GM12878 (cell line): ENCODE data around the gene LMAN1L. TPM values are rescaled to one million over a fixed set of nuclear protein-coding genes. Genes with fewer than 3 reads are reported as not detected.

Experiments
- ATAC-seq: fragments of 200-7000 bp; cut with Tn5 transposase; 3 replicates; pipeline ENCODE4 v1.9.1; 2020; ENCODE audit warnings: mild to moderate bottlenecking, moderate library complexity
- BruUV-seq: library from RNA; stranded (reverse); fragments of 400-500 nt; replicated peaks from 2 replicates; lab custom pipeline; 2021; lab: Mats Ljungman, UMichigan
- CTCF ChIA-PET: fragments of 300-600 bp; sonication (Branson Sonifier 250); formaldehyde crosslinking; extraction: SDS; loops from one replicate; lab custom pipeline; 2021; ENCODE audit warnings: inconsistent platforms; lab: Yijun Ruan, JAX
- POLR2A ChIA-PET: fragments of 350-600 bp; formaldehyde crosslinking; extraction: SDS; loops from one replicate; lab custom pipeline; 2021; ENCODE audit warnings: inconsistent platforms; lab: Charles Lee
- RAD21 ChIA-PET: fragments of 300-600 bp; sonication (Branson Sonifier 250); formaldehyde crosslinking; loops from one replicate; lab custom pipeline; 2023; ENCODE audit warnings: antibody characterized with exemption; ENCODE audit not compliant: unreplicated experiment; lab: Charles Lee
- SMC1A ChIA-PET: fragments of 300-600 bp; sonication (Branson Sonifier 250); formaldehyde crosslinking; loops from one replicate; lab custom pipeline; 2023; ENCODE audit not compliant: unreplicated experiment, uncharacterized antibody; lab: Charles Lee
- DNase-seq: peaks from one replicate; pipeline ENCODE4 v3.0.0-alpha.2; 2011; ENCODE audit warnings: low read depth, low spot score
- FAIRE-seq: peaks from 3 replicates; lab custom pipeline; 2011; peaks lifted over from hg19 to GRCh38; lab: Jason Lieb, UNC
- H2AFZ ChIP-seq: 2 replicates; pipeline ENCODE4 v1.6.0; 2011; ENCODE audit warnings: low read depth, low read length, control low read depth; ENCODE audit not compliant: control insufficient read depth
- H3K27ac ChIP-seq: 2 replicates; pipeline ENCODE4 v1.5.1; 2011; ENCODE audit warnings: control low read depth; ENCODE audit not compliant: control insufficient read depth, insufficient read depth
- H3K27me3 ChIP-seq, 2 experiments: replicated peaks in 1 of 2; 2 replicates each; pipeline versions ENCODE4 v1.6.0 to v1.6.1; 2011; ENCODE audit warnings: low read length in 1 of 2; ENCODE audit not compliant: control insufficient read depth in 2 of 2, insufficient read depth in 2 of 2
- H3K36me3 ChIP-seq, 2 experiments: 2 replicates each; pipeline ENCODE4 v1.5.1; 2011; ENCODE audit warnings: low read length in 1 of 2; ENCODE audit not compliant: control insufficient read depth in 2 of 2, insufficient read depth in 2 of 2
- H3K4me1 ChIP-seq: 2 replicates; pipeline ENCODE4 v1.6.1; 2011; ENCODE audit warnings: mild to moderate bottlenecking, low read length, moderate library complexity, mixed read lengths; ENCODE audit not compliant: control insufficient read depth, insufficient read depth
- H3K4me2 ChIP-seq: 2 replicates; pipeline ENCODE4 v1.6.0; 2011; ENCODE audit warnings: control low read depth; ENCODE audit not compliant: control insufficient read depth, insufficient read depth
- H3K4me3 ChIP-seq: fragments of 200-600 bp; sonication (generic); 2 replicates; pipeline ENCODE4 v1.5.1; 2016
- H3K79me2 ChIP-seq: 2 replicates; pipeline ENCODE4 v1.6.0; 2011; ENCODE audit warnings: low read length; ENCODE audit not compliant: control insufficient read depth, insufficient read depth
- H3K9ac ChIP-seq: 2 replicates; pipeline ENCODE4 v1.8.0; 2011; ENCODE audit warnings: low read length, control low read depth, mixed read lengths; ENCODE audit not compliant: control insufficient read depth, insufficient read depth
- H3K9me3 ChIP-seq: replicated peaks from 3 replicates; pipeline ENCODE4 v1.5.1; 2011; ENCODE audit warnings: mild to moderate bottlenecking, low read length; ENCODE audit not compliant: control insufficient read depth, insufficient read depth
- H4K20me1 ChIP-seq: 2 replicates; pipeline ENCODE4 v1.6.0; 2011; ENCODE audit not compliant: control insufficient read depth, insufficient read depth
- CHD1 ChIP-seq: IDR thresholded peaks from 2 replicates; pipeline ENCODE4 v1.6.1; 2012; ENCODE audit warnings: low read depth, low read length, improper control_type of control experiment
- FOXM1 ChIP-seq: IDR thresholded peaks from 2 replicates; pipeline ENCODE4 v1.6.1; 2012; ENCODE audit warnings: low read depth, mild to moderate bottlenecking, inconsistent platforms, low read length, moderate library complexity
- HDAC2 ChIP-seq: fragments of 200-600 bp; sonication (generic); IDR thresholded peaks from 2 replicates; pipeline ENCODE4 v1.6.1; 2017
- KDM1A ChIP-seq: fragments of 200-600 bp; sonication (generic); IDR thresholded peaks from 2 replicates; pipeline ENCODE4 v1.6.1; 2016; ENCODE audit warnings: borderline replicate concordance
- LARP7 ChIP-seq: fragments of 450-650 bp; IDR thresholded peaks from 2 replicates; pipeline ENCODE4 v1.6.1; 2017; ENCODE audit warnings: mild to moderate bottlenecking
- MTA2 ChIP-seq: fragments of 450-650 bp; IDR thresholded peaks from 2 replicates; pipeline ENCODE4 v1.6.1; 2016; ENCODE audit warnings: low read depth, mild to moderate bottlenecking, moderate library complexity
- NFIC ChIP-seq: IDR thresholded peaks from 2 replicates; pipeline ENCODE4 v1.6.1; 2012; ENCODE audit warnings: low read depth, mild to moderate bottlenecking, inconsistent platforms, low read length, moderate library complexity
- PKNOX1 ChIP-seq: fragments of 450-650 bp; IDR thresholded peaks from 2 replicates; pipeline ENCODE4 v1.6.1; 2016; ENCODE audit warnings: mild to moderate bottlenecking
- PML ChIP-seq: IDR thresholded peaks from 2 replicates; pipeline ENCODE4 v1.6.1; 2012; ENCODE audit warnings: low read length, inconsistent platforms
- POLR2AphosphoS5 ChIP-seq: IDR thresholded peaks from 2 replicates; pipeline ENCODE4 v1.6.1; 2011; ENCODE audit warnings: mild to moderate bottlenecking, low read length, inconsistent platforms
- RUNX3 ChIP-seq: IDR thresholded peaks from 2 replicates; pipeline ENCODE4 v1.6.1; 2012; ENCODE audit warnings: low read length, inconsistent platforms
- YY1 ChIP-seq: IDR thresholded peaks from 2 replicates; pipeline ENCODE4 v1.6.1; 2011; ENCODE audit warnings: low read depth, mild to moderate bottlenecking, low read length
- ZSCAN29 ChIP-seq: fragments of 450-650 bp; IDR thresholded peaks from 2 replicates; pipeline ENCODE4 v1.6.1; 2017; ENCODE audit warnings: mild to moderate bottlenecking, moderate library complexity
- WGBS: methylation state at CpG from one replicate; pipeline ENCODE4 v1.1.6; 2016; ENCODE audit warnings: low lambda C conversion rate; ENCODE audit not compliant: insufficient replicate concordance, insufficient coverage; ENCODE audit errors: missing lambda C conversion rate; 5-methylcytosine and 5-hydroxymethylcytosine counted together
- in situ Hi-C: fragments of 300-500 bp; cut with MboI; formaldehyde crosslinking; loops from 9 replicates; pipeline ENCODE4 v1.14.3; 2018; ENCODE audit warnings: mixed read lengths
- intact Hi-C: fragments of 100-400 bp; cut with micrococcal nuclease; formaldehyde crosslinking; loops from one replicate; pipeline ENCODE4 v1.14.2; 2022; ENCODE audit not compliant: unreplicated experiment
- polyA plus RNA-seq, 11 experiments: library from polyadenylated mRNA; depleted of rRNA in 4 of 11; unstranded in 6 of 11; stranded (reverse) in 5 of 11; fragments of >200 nt; fragmentation: Nextera tagmentation in 4 of 11; fragmentation: Illumina TruSeq in 1 of 11; extraction: Ambion mirVana in 4 of 11; extraction: Trizol in 1 of 11; gene quantifications; 1 replicate in 1 of 11; 2 replicates in 10 of 11; pipeline versions ENCODE4 v1.2.1 to v1.2.3, GENCODE V29; 2011 to 2016; ENCODE audit warnings: inconsistent platforms in 2 of 11, missing spikeins in 2 of 11, low read depth in 1 of 11
- total RNA-seq, 4 experiments: library from RNA; depleted of rRNA in 3 of 4; stranded (reverse); fragments of >200 nt in 3 of 4; fragmentation: Illumina TruSeq in 1 of 4; extraction: Trizol in 1 of 4; gene quantifications; 2 replicates each; pipeline versions ENCODE4 v1.2.1 to v1.2.3, GENCODE V29; 2013 to 2021
- TF ChIP-seq, protein P1 (sequence below): fragments of 450-650 bp; conservative IDR thresholded peaks from 2 replicates; pipeline ENCODE4 v1.6.1; 2017; ENCODE audit warnings: mild to moderate bottlenecking, moderate library complexity
- TF ChIP-seq, protein P2 (sequence below): fragments of 450-650 bp; IDR thresholded peaks from 2 replicates; pipeline ENCODE4 v1.6.1; 2016; ENCODE audit warnings: mild to moderate bottlenecking

LMAN1L gene
- total and polyA plus RNA-seq, 10 of the 15 experiments (the other 5 are each of a cell fraction or from before 2014, with no cell fraction given), result not detected

DNA sequence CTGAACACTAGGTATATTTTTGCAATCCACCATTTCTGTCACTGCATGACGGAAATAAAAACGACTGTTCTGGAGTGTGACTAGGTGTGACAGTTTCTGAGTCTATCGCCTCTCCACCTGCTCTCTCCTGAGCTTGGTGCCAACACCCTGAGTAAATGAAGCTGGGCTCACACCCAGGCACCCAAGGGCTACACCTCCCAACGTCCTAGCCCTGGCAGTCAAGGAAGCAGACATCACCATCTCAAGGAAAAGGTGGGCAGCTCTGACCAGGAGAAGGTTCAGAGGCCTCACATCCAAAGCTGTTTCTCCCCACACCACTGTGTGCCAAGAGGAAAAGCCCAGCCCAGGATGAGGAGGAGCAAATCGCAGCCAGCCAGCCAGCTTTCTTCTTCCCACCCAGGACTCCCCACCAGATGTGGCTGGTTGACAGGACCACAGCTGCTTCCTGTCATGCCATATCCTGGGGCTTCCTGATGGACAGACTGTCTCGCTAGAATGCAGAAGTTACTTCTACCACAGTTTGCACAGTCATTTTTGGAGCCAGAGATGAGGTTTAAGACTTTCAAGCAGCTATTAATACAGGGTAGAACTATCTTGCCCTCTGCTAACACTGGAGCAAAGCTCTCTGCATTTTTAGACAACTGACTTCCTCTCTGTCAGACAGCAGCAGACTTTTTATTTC is 57.2 kb downstream of the LMAN1L start (continued):
- TF ChIP-seq, protein P1, sequence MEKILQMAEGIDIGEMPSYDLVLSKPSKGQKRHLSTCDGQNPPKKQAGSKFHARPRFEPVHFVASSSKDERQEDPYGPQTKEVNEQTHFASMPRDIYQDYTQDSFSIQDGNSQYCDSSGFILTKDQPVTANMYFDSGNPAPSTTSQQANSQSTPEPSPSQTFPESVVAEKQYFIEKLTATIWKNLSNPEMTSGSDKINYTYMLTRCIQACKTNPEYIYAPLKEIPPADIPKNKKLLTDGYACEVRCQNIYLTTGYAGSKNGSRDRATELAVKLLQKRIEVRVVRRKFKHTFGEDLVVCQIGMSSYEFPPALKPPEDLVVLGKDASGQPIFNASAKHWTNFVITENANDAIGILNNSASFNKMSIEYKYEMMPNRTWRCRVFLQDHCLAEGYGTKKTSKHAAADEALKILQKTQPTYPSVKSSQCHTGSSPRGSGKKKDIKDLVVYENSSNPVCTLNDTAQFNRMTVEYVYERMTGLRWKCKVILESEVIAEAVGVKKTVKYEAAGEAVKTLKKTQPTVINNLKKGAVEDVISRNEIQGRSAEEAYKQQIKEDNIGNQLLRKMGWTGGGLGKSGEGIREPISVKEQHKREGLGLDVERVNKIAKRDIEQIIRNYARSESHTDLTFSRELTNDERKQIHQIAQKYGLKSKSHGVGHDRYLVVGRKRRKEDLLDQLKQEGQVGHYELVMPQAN, result peak; percentile 83
- TF ChIP-seq NFIC (peak; percentile 99), FOXM1 (peak; percentile 98), KDM1A (no peak), ZSCAN29 (no peak)

GRCh38 chr15:74870436-74871215 is 58.0 kb downstream of the LMAN1L start:
- ChIA-PET POLR2A (interaction anchor here (0.6 to 5.2 kb wide), 25 partner anchors 12 to 252 kb away, joined by 3 to 80 read pairs (median 4); partner anchors contain the start of genes CSK, FAM219B, MPI and ULK3), CTCF (interaction anchor here (1.1 to 11.2 kb wide), 21 partner anchors 9 to 102 kb away, joined by 3 to 129 read pairs (median 5); partner anchors contain the start of gene FAM219B), SMC1A (interaction anchor here (0.8 to 6.5 kb wide), 25 partner anchors 12 to 486 kb away, joined by 3 to 120 read pairs (median 5); partner anchors contain the start of genes CLK3, FAM219B and ULK3), RAD21 (interaction anchor here (0.9 to 4.8 kb wide), 21 partner anchors 11 to 157 kb away, joined by 3 to 57 read pairs (median 10); partner anchors contain the start of genes CSK, FAM219B, SCAMP5 and ULK3)
- ATAC-seq (no peak), DNase-seq (no peak), FAIRE-seq (peak; percentile 23)
- H3K36me3 ChIP-seq, result peaks cover 2 to 16% of the 10 kb centered on the region in 2 experiments; a peak in 2 of 4 replicates
- peak overlapping the region; percentile 94 for H3K27ac ChIP-seq
- no peaks in the 10 kb centered on the region for H3K27me3 ChIP-seq
- no peaks in the 10 kb centered on the region for H4K20me1 ChIP-seq
- BruUV-seq, result TSS peak; percentile 81
- in situ Hi-C loops (no loop called here), intact Hi-C loops (loop anchor here (2.0 kb wide), 2 partner anchors 14 to 28 kb away; partner anchors contain the start of gene ULK3)
- peak overlapping the region; percentile 93 for H3K4me3 ChIP-seq
- 0% methylated on average over 6 of the region's 6 CpGs for WGBS
- H3K9me3 ChIP-seq, result peaks cover 12% of the 10 kb centered on the region
- H3K4me2 ChIP-seq, result peak overlapping the region; percentile 79
- peak overlapping the region; percentile 70 for H3K9ac ChIP-seq
- TF ChIP-seq, protein P2, sequence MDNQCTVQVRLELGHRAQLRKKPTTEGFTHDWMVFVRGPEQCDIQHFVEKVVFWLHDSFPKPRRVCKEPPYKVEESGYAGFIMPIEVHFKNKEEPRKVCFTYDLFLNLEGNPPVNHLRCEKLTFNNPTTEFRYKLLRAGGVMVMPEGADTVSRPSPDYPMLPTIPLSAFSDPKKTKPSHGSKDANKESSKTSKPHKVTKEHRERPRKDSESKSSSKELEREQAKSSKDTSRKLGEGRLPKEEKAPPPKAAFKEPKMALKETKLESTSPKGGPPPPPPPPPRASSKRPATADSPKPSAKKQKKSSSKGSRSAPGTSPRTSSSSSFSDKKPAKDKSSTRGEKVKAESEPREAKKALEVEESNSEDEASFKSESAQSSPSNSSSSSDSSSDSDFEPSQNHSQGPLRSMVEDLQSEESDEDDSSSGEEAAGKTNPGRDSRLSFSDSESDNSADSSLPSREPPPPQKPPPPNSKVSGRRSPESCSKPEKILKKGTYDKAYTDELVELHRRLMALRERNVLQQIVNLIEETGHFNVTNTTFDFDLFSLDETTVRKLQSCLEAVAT, result peak; percentile 44; the same call in 1 of the 2 replicates
- TF ChIP-seq POLR2AphosphoS5 (peak; percentile 32; the same call in 1 of the 2 replicates), NFIC (peak; percentile 41), CHD1 (0 out of 2 replicates have a peak, but pooled peaks have one; percentile 39), MTA2 (no peak), HDAC2 (no peak), RUNX3 (0 out of 2 replicates have a peak, but pooled peaks have one; percentile 5), LARP7 (no peak), PKNOX1 (peak; percentile 12; the same call in 1 of the 2 replicates), YY1 (no peak), PML (no peak)
- TF ChIP-seq, all 136 proteins: peak for 6
- H3K79me2 ChIP-seq, result peaks cover 68% of the 10 kb centered on the region
- peaks cover 40% of the 10 kb centered on the region for H3K4me1 ChIP-seq
- H2AFZ ChIP-seq, result no peak overlapping the region
